Activated CD4-positive, alpha-beta T cell treated with anti-CD3 and anti-CD28 coated beads, Interleukin-2, amount 50 U/mL, for 24 hours (primary cell): Measurements from ENCODE around the gene TIMM13.
A peak's percentile ranks its signal among the peaks of the same experiment; 100 is the strongest.
"Not testable (repeated sequence)": the region's sequence is repeated elsewhere in the genome, so short reads cannot be mapped to it uniquely, and the experiment has no call there.

Experiments used
- DNase-seq, 2 donors: peaks; one replicate each; pipeline ENCODE4 v3.0.0-alpha.2; 2020; ENCODE audit warnings: low read depth in 1 of 2, low spot score in 1 of 2

The TIMM13 gene

GRCh38 chr19:2432131-2432848 is 4.9 kb upstream of the TIMM13 start:
- DNase-seq: no peak

GRCh38 chr19:2431318-2432055 is 4.1 kb upstream of the TIMM13 start:
- DNase-seq: no peak

GRCh38 chr19:2429917-2430535 is 2.6 kb upstream of the TIMM13 start:
- no peak for DNase-seq

- no peak for DNase-seq
These were observed 1.6 kb upstream of the TIMM13 start for GRCh38 chr19:2428756-2429711.

DNA sequence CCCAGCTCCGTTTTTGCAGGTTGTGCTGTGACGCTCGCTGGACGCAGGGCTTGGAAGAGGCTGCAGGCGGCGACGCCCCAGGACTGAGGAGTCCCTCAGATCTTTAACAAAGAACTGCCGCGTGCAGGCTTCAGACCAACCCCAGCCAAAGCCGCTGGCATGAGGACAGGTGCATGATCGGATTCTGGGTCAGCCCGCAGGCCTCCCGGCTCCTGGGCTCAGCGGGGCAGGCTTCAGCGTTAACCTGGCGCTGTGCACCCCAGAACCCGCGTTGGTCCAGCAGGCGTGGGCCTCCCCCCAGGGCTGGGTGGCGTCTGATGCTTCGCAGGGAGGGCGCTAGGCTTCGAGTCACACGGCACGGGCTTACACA is 920 bp upstream of the TIMM13 start:
- DNase-seq: no peak

GRCh38 chr19:2426611-2427428 is 566 bp downstream of the TIMM13 start:
- DNase-seq: peak; percentile 25 to 35

DNA sequence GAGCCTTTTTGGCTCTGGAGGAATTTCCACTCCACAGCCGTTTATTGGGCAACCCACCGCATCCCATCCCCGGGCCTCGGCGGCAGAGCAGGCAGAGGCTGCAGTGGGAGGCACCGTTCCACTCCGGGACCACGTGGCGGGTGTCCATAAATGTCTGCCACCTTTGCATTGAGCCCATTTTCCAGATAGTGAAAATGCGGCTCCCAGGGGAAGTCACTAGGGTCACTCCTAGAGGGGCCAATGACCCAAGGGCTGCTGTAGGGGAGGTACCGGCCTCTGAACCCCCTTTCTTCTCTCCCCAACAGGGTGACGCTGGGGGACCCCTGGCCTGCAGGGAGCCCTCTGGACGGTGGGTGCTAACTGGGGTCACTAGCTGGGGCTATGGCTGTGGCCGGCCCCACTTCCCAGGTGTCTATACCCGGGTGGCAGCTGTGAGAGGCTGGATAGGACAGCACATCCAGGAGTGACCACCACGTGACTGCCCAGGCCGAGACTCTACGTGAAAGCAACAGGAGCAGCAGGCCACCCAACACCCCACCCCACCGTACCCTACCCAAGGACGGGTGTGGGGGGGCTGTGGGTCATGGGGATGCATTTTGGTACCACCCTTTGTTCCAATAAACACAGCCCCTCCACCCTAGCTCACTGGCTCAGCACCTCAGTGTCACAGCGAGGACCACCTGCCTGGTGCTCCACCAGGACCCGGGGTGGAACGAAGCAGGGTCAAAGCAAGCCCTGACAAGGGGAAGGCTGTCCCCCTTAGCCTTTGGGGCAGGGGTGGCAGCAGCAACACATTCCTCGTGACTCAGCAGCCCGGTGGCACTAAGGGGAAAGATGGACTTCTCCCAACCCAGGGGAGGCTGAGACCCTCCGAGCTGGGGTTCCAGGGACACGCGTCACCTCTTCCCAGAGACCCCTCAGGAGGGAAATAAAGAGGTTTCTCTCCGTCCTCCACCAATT is 1.5 kb downstream of the TIMM13 start:
- no peak for DNase-seq

DNA sequence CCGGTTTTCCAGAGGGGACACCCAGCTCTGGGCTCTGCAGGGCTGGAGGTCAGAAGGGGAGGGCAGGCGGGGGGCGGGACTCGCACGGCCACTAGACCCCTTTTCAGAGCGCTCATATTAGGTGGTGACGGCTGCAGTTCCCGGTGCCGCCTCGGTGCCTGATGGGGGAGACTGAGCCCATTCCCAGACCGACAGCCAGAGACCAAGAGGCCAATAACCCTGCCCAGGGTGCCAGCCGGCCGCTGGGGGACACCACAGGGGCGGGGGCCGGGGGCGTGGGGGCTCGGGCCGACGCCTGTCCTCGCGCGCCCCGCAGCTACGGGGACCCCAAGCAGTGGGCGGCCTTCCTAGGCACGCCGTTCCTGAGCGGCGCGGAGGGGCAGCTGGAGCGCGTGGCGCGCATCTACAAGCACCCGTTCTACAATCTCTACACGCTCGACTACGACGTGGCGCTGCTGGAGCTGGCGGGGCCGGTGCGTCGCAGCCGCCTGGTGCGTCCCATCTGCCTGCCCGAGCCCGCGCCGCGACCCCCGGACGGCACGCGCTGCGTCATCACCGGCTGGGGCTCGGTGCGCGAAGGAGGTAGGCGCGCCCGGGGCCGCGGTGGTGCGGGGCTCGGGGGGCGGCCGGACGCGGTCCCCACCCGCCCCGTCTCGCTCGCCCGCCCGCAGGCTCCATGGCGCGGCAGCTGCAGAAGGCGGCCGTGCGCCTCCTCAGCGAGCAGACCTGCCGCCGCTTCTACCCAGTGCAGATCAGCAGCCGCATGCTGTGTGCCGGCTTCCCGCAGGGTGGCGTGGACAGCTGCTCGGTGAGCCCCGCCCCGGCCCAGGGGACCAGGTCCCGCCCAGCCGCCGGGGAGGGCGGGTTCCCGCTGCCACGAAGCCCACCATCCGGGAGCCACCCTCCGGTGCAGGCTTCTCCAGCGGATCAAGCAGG is 2.4 kb downstream of the TIMM13 start:
- no peak for DNase-seq

- DNase-seq: no peak
These were observed 3.3 kb downstream of the TIMM13 start for GRCh38 chr19:2423915-2424685.

- DNase-seq: no peak
These were observed 4.1 kb downstream of the TIMM13 start for GRCh38 chr19:2423071-2423914.

DNA sequence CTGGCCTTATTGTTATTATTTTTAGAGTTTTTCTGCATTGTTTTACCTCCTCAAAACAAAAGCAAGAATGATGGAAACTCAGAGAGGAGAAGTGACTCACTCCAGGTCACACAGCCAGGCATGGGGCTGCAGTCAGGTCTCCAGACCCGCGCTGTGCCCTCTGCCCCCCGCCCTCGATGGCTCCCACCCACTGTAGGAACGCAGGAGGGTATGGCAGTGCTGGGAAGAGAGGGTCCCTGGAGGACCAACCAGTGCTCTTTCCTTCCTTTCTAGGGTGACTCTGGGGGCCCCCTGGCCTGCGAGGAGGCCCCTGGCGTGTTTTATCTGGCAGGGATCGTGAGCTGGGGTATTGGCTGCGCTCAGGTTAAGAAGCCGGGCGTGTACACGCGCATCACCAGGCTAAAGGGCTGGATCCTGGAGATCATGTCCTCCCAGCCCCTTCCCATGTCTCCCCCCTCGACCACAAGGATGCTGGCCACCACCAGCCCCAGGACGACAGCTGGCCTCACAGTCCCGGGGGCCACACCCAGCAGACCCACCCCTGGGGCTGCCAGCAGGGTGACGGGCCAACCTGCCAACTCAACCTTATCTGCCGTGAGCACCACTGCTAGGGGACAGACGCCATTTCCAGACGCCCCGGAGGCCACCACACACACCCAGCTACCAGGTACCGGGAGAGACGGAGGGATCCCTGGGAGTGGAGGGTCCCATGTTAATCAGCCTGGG is 5.6 kb downstream of the TIMM13 start:
- DNase-seq: no peak

GRCh38 chr19:2420490-2420889 is 6.9 kb downstream of the TIMM13 start:
- no peak for DNase-seq

- DNase-seq: no peak
These were observed 7.6 kb downstream of the TIMM13 start for GRCh38 chr19:2419754-2420153.

GRCh38 chr19:2417881-2418406 is 9.4 kb downstream of the TIMM13 start:
- no peak for DNase-seq

DNA sequence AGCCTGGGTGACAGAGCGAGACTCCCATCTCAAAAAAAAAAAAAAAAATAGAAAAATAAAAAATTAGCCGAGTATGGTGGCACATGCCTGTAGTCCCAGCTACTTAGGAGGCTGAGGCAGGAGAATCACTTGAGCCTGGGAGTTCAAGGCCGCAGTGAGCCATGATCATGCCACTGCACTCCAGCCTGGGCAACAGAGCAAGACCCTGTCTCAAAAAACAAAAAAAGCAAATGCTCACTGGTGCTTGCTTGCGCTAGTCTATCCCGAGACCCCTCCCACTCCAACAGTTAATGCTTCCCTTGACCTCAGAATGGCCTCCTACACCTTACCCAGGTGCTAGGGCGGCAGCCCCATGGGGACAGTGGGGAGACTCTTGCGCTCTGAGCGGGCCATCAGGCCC is 9.9 kb downstream of the TIMM13 start:
- DNase-seq: not testable (repeated sequence)
